HG03378 (cell line): ENCODE results near the gene C14orf93.
A peak's percentile ranks its signal among the peaks of the same experiment; 100 is the strongest.

Experiments used
- ATAC-seq: cut with Tn5 transposase; IDR thresholded peaks from one replicate; pipeline ENCODE4 v1.9.1; 2021; ENCODE audit warnings: mild to moderate bottlenecking, moderate library complexity; ENCODE audit not compliant: unreplicated experiment

The C14orf93 gene

DNA sequence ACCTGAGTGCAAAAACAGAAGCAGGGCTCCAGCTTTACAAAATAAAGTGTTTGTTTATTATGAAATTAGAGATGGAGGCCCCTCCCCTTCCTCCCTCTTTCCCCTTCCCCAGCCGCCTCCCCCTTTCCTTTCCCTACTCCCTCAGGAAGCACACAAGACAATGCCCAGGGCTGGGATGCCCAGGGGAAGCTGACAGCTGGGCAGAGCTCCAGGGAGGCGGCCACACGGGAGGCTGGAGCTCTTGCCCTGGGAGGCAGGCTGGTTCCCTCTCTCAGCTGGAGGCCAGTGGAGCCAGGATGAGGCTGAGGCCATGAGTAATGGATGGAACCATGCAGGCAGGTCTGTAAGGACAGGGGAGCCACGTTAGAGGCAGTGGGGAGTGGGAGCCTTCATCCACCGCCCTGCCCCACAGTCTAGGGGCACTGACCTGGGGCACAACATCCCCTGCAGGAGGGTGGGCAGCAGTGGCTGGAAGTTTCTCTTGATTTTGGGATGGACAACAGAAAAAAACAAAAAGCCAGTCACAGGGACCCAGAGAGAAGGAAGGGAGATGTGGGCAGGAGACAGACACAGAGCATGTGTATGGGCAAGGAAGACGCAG, 37.2 kb upstream of the C14orf93 start:
- no peak for ATAC-seq

DNA sequence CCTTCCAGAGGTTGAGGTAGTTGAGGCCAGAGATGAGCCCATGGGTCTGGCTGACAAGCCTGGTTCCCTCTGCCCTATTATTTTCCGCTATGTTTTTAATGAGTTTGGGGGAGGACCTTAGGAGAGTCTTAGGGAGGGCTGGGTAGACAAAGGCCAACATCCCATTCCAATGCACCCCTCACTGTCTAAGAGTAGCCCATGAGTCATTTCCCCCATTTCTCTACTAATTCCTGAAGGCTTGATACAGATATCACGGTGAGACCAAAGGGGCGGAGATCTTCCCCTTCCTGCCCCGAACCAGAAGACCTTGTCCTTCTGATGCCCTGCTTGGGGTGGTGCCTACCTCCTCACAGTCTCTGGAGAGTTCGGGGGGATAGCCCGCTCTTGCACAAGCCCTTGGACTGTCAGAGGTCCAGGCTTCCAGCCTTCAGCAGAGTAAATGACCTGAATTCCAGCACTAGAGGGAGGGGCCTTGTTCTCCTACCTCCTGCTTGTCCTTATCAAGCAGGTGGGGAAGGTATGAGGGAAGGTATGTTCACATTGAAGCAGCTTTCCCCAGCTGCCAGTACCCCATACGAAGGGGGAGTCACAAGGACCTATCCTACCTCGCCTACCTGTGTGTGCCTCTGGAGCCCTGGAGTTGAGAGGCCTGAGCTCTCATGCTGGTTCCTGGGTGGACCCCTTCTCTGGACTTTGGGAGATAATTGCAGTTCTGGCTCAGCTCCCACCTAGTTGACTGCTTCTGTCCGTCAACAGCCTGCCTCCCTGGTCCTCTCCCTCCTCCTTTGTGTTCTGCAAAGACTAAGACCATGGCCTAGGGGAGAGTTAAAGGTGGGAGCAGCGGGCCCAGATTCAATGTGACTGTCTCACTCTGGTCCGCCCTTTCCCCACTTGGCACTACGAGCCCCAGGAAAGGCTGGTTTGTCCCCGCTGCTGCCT, 35.7 kb upstream of the C14orf93 start:
- no peak for ATAC-seq

DNA sequence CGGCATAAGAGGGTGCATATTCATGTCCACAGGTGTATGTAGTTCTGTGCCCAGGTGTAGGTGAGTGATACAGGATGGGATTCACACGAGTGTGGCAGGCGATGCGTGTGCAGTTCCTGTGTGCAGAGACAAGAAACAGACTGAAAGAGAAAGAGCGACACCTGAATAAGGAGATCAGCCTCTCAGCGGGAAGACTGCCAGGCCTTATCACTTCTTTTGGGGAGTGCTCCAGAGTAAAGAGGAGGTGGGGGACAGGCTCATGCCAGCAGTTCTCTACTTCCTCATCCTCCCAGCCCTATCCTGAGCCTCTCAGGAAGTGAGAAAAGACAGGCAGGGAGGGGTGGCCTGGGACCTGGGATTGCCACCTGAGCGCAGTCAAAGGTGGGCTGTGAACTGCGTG, 34.9 kb upstream of the C14orf93 start:
- no peak for ATAC-seq

DNA sequence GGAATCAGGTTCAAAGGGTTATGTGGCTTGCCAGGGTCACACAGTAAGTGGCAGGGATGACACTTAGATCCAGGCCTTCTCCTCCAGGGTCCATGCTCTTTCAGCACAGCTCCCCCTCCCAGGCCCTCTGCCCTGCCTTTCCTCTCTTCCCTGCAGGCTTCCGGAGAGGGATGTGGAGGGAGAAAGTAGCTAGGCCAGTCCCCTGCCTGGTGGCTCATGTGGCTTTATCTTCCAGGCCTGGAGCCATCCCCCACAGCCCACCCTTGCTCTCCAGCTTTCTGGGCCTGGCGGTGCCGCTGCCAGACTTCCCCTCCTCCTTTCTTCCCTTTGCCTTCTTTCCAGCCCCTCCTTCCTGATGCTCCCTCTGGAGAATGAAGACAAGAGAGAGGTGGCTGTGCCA, 33.8 kb upstream of the C14orf93 start:
- ATAC-seq: no peak

DNA sequence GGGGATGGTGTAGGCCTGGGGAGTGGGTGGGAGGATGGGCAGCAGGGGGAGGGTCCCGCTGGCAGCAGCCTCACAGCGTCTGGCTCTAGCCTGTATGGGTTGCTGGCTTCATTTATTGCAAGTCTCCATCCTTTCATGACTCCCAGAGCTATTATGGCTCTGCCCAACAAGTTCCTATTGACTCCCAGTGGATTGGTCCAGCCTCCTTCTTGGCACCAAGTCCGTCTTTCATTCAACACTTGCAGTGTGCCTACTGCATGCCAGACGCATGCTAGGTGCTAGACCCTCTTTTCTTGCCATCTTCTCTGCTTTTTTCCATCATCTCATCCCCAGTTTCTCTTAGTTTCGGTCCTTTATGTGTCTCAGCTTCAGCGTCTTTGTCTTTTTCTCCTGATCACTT, 33.2 kb upstream of the C14orf93 start:
- ATAC-seq: no peak

DNA sequence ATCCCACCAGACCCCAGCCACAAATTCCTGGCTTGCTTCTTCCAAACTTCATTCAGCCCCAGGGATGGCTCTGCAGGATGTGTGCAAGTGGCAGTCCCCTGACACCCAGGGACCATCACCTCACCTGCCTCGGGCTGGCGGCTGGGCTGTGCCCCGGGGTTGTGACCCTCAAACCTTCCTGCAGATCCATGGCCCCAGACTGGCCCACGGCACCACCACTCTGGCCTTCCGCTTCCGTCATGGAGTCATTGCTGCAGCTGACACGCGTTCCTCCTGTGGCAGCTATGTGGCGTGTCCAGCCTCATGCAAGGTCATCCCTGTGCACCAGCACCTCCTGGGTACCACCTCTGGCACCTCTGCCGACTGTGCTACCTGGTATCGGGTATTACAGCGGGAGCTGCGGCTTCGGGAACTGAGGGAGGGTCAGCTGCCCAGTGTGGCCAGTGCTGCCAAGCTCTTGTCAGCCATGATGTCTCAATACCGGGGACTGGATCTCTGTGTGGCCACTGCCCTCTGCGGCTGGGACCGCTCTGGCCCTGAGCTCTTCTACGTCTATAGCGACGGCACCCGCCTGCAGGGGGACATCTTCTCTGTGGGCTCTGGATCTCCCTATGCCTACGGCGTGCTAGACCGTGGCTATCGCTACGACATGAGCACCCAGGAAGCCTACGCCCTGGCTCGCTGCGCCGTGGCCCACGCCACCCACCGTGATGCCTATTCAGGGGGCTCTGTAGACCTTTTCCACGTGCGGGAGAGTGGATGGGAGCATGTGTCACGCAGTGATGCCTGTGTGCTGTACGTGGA, 32.4 kb upstream of the C14orf93 start, which contains the start of gene PSMB11:
TSS of gene PSMB11 (plus strand) at position 51 of the 804 bp plus-strand sequence. CDS start at position 65, 14 bp downstream.
- ATAC-seq: no peak

DNA sequence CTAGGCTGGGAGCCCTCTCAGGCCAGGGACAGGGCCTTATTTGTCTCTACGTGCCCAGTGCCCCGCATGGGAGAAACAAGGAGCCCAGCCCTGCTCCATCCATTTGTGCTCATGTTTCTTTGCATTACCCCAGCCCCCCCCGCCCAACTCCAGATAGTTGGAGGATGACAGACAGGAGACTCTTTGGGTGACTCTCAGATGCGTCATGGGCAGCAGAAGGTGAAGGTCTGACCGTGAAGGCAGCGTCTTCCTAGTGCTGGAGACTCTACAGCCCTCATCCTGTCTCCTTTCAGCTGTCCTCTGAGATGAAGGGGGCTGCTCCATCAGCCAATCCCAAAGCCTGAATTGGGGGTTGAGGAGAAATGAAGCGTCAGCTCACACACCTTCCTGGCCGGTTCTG, 31.8 kb upstream of the C14orf93 start:
- no peak for ATAC-seq

DNA sequence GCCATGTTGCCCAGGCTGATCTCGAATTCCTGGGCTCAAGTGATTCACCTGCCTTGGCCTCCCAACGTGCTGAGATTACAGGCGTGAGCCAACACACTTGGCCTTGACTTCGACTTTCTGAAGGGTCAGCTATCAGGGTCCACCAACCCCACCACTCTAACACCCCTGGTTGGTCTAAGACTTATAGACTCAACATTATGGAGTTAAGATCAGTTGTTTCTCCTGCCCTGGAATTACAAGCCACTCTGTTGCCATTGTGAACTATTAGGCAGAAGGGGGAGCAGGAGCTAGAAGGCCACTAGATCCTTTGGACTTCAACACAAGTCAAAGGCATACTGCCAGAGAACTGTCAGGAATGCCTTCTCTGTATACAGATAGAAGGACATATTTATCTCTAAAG, 30.2 kb upstream of the C14orf93 start:
- no peak for ATAC-seq

DNA sequence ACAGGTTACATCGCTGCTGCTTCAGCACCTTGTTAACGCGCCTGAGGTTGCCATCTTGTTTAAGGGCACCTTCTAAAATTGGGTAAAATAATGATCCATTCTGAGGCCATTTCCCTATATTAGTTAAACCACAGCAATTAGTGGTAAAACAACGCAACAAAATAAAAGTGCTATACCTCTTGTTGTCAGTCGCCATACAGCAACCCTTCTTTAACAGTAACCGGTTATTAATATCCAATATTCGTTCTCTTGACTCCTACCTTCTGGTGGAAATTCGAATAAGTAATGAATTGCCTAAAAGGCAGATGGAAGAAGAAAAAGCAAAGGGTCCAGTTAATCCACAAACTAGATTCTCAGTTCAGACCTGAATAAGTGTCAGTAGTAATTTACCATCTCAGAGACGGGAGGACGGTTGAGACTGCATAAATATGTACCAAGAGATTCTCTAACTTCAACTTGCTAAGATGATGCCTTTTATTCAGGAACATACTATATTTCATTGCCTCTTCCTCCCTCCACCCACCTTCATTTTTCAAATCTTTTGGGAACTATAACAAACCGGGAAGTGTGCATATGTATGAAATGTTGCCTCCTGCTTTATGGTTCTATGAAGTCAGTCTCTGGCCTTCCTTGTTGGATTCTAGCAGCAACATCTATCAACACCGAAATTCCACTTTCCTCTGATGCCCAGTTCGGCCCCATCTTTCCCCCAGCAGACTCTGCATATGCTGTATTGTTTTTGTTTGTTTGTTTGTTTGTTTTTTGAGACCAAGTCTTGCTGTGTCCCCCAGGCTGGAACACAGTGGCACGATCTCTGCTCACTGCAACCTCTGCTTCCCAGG, 25.6 kb upstream of the C14orf93 start:
- no peak for ATAC-seq

DNA sequence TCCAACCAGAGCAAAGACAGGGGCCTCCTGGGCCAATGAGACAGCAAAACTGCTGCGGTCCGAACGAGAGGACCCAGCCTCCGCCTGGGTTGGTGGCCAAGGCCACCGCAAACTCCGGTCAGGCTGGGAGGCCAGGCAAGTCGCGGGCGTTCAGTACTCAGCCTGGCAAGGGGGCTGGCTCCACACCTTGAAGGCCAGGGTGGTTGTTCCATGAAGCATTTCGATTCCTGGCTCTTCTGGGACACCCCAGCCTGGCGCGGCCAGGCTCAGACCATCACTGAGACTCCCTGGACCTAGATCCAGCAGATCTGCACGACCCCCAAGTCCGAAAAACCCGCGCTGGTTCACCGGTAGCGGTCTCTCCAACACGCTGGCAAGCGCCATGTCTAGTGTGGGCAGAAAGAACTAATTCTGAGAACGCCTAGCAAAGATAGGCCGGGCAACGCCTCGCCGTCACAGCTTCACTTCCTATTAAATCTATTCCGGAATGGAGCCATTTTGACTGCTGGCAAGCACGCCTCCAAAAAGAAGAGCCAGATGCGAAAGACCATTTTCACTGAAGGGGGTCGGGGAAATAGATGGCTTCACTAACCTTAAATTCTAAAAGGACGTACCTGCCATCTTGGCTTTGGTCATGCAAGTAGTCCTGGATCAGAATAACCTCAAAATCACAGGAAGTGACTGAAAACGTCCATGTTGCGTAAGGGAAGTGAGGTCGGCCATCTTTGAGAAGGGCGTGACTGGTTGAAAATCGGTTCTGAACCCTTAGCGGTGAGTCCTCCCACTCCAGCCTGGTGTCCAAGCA, 24.8 kb upstream of the C14orf93 start, which contains the start of gene PSMB5:
TSS of gene PSMB5 (minus strand) at position 403 of the 805 bp plus-strand sequence. CDS start at position 384, 19 bp downstream.
- peak; percentile 94 for ATAC-seq

DNA sequence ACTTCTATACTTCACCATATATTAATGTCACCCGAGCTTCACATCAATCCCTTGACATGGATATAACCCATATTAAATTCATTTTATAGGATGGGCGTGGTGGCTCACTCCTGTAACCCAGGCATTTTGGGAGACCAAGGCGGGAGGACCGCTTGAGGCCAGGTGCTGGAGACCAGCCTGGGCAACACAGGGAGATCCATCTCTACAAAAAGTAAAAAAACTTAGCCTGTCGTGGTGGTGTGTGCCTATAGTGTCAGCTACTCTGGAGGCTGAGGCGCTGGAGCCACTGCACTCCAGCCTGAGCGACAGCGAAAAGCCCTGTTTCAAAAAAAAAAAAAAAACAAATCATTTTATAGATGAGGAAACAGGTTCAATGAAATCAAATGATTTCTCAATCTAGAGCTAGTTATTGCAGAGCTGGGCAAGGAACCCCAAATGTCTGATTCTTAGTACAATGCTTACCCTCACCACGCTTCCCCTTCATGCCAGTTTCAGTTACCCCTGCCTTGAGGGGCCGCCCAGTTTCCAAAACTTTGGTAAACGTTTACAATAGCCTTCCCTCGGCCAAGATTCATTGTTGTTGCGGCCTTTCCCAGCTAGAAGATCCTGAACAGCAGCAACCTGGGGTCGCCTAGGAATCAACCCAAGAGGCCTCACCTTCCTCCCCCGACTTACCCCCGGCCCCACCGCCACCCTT, 24.0 kb upstream of the C14orf93 start:
- no peak for ATAC-seq

DNA sequence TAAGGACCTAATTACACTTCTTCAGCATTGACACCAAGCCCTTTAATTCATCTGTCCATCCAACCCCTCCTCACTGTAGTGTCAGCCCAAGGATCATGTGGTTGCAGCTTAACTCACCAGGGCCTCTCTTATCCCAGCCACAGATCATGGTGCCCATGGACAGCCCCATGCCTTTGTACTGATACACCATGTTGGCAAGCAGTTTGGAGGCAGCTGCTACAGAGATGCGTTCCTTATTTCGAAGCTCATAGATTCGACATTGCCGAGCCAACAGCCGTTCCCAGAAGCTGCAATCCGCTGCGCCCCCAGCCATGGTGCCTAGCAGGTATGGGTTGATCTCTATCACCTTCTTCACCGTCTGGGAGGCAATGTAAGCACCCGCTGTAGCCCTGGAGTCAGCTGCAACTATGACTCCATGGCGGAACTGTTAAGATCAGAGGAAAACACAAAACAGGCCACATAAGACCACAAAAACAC, 23.3 kb upstream of the C14orf93 start:
- no peak for ATAC-seq

DNA sequence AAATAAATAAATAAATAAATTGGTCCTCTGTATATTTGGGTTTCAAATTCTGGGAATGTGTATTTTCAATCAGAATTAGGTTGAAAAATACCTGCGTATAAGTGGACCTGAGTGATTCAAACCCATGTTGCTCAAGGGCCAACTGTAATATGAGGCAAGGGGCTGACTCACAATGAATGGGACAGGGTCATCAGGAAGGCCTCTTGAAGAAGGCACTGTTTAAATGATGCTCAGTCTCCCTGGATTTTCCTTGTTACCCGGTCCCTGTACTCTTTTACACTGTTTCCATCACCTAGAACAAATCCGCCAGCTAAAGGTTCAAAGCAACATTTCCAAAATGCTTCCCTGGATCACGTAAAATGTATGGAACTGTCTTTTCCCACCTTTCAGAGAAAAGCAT, 21.0 kb upstream of the C14orf93 start:
- ATAC-seq: no peak

DNA sequence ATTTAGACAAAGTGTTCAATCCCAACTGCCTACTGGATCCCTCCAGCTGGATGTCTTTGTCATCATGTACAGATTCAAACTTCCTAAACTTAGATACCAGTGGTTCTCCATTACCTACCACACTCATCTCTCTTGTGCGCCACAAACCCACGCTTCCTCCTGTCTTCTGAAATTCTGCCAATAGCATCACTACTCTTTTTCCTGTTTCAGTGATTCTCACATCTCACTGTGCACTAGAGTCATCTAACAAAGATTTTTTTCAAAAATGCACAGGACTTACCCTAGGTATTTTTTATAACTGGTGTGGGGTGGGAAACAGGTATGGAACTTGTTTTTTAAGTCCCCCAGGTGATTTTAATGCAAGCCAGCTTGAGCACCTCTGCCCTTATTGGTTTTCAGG, 18.9 kb upstream of the C14orf93 start:
- no peak for ATAC-seq

DNA sequence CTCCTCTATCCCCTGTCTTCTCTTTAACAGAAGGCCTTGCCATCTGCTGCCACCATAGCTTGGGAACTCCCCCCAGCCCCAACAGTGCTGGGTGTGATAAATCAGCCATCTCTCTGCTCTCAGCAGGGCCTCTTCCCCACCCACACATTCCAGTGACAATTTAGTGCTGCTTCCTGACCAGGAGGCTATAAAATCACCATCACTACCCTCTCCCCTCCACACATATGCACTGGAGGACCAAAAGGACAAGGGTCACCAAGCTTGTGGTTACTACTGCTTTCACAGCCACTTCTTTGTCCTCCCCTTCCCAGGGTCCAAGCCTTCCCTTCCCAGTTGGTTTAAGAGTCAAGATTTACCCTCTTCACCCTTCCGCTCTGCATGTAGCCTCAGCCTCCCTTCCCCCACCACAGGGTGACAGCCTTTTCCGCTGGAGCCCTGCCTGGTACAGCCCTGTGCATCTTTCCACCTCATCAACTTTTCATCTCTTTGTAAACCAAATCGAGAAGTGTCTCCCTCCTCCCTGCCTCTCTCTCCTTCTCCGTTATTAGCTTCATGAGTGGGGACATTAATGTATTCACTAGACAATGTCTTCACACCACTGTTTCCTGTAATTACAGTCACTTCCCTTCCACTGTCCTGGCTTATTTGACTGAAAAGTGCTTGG, 15.3 kb upstream of the C14orf93 start:
- no peak for ATAC-seq

DNA sequence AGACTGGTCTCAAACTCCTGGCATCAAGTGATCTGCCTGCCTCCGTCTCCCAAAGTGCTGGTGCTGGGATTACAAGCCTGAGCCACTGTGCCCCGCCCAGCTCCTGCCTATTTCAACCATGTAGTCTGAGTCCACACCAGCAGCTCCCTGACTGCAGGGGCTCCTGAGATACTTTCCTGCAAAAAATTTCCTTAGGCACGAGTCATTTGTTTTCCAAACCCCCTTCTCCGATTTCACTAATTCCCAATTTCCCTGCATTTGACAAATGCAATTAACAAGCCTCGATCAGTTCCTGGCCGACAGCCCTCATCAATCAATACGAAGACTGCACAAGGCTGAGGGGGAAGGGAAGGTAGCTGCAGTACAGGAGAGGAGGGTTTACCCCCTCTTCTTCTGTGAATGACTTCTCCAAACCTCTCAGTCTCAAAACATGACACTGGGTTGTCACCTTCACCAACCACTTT, 14.7 kb upstream of the C14orf93 start:
- ATAC-seq: no peak

DNA sequence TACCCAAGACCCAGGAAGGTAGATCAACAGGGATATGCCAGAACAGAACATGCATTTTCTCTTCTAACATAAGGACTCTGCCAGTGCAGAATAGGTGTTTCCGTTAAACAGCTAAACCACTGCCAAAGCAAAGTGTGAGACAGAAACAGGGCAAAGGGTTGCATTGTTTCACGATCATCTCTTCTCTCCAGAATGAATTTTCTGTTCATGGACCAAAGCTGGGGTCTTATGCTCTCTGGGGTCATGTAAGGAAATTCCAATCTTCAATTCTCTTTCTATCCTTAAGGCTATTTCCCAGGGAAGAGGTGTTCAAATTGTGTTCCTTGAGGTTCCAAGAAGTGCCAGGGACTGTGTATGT, 13.8 kb upstream of the C14orf93 start:
- no peak for ATAC-seq
